Measurements from ENCODE around the gene CFAP46. TPM values are rescaled to one million over a fixed set of nuclear protein-coding genes. Genes with fewer than 3 reads are reported as not detected.

Gene CFAP46
- total RNA-seq, 1 donor from 2014 or later = 1.6 TPM

- no peaks in the 10 kb centered on the region for H3K4me1 ChIP-seq
Measured at GRCh38 chr10:132906836-132907235, 35.5 kb downstream of the CFAP46 start.

DNA sequence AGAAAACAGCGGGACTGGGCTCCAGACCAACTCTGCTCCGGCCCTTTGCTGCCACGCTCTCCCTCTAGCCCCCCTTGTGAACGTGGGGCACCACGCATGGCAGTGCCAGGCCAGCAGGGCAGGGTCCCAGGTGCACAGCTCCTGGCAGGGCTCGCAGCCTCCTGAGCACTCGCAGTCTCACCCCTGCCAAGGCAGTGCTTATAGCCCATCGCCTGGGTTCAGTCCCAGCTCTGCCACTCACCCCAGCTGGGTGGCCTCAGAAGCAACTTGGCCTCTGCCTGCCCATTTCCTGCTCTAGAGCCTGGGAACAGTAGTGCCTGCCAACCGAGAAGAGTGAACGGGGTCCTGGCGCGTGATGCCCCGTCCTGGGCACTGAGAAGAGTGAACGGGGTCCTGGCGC, 36.3 kb downstream of the CFAP46 start:
- H3K27ac ChIP-seq = no peak overlapping the region
- peaks cover 6% of the 10 kb centered on the region for H3K27me3 Mint-ChIP-seq (ENCODE audit: insufficient read depth, low read depth)
- no peak overlapping the region for H3K4me2 ChIP-seq
- no peaks in the 10 kb centered on the region for H3F3A ChIP-seq (ENCODE audit: low read depth)
- H3K9me3 Mint-ChIP-seq = peaks cover 15% of the 10 kb centered on the region
- H3K4me1 ChIP-seq = no peaks in the 10 kb centered on the region
- no peaks in the 10 kb centered on the region for H3K79me2 ChIP-seq (ENCODE audit: low read depth)
- H3K9me3 ChIP-seq (ENCODE audit: low read depth) = no peaks in the 10 kb centered on the region
- H3K27ac Mint-ChIP-seq = no peak overlapping the region
- TF ChIP-seq, protein P1, sequence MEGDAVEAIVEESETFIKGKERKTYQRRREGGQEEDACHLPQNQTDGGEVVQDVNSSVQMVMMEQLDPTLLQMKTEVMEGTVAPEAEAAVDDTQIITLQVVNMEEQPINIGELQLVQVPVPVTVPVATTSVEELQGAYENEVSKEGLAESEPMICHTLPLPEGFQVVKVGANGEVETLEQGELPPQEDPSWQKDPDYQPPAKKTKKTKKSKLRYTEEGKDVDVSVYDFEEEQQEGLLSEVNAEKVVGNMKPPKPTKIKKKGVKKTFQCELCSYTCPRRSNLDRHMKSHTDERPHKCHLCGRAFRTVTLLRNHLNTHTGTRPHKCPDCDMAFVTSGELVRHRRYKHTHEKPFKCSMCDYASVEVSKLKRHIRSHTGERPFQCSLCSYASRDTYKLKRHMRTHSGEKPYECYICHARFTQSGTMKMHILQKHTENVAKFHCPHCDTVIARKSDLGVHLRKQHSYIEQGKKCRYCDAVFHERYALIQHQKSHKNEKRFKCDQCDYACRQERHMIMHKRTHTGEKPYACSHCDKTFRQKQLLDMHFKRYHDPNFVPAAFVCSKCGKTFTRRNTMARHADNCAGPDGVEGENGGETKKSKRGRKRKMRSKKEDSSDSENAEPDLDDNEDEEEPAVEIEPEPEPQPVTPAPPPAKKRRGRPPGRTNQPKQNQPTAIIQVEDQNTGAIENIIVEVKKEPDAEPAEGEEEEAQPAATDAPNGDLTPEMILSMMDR (IDR thresholded peaks at IDR 0.05) = no peak
- TF ChIP-seq EZH2phosphoT487 (IDR thresholded peaks at IDR 0.05) (no peak), EZH2 (IDR thresholded peaks at IDR 0.05) (no peak)
- no peaks in the 10 kb centered on the region for H4K20me1 ChIP-seq (ENCODE audit: low read depth)
- H3K4me3 Mint-ChIP-seq = no peak overlapping the region
- DNase-seq (ENCODE audit: low spot score) = no peak
- H2AFZ ChIP-seq (replicated peaks) = no peak overlapping the region
- no peaks in the 10 kb centered on the region for H3K36me3 ChIP-seq
- no peak overlapping the region for H3K4me3 ChIP-seq
- no peaks in the 10 kb centered on the region for H3K36me3 Mint-ChIP-seq
- no peaks in the 10 kb centered on the region for H3K27me3 ChIP-seq
- H3K4me1 Mint-ChIP-seq = peaks cover 5% of the 10 kb centered on the region
- H3K9ac ChIP-seq = no peak overlapping the region

More at GRCh38 chr10:132906836-132907235, 35.5 kb downstream of the CFAP46 start:
- Histone ChIP-seq H3K27ac (no peak overlapping the region), H4K20me1 (ENCODE audit: low read depth) (no peaks in the 10 kb centered on the region), H3K36me3 (no peaks in the 10 kb centered on the region), H2AFZ (replicated peaks) (no peak overlapping the region), H3K9me3 (ENCODE audit: low read depth) (no peaks in the 10 kb centered on the region), H3K27me3 (no peaks in the 10 kb centered on the region), H3F3A (ENCODE audit: low read depth) (no peaks in the 10 kb centered on the region), H3K4me3 (no peak overlapping the region), H3K79me2 (ENCODE audit: low read depth) (no peaks in the 10 kb centered on the region), H3K4me2 (no peak overlapping the region), H3K9ac (no peak overlapping the region)
- peaks cover 9% of the 10 kb centered on the region for H3K4me1 Mint-ChIP-seq
- H3K27me3 Mint-ChIP-seq (ENCODE audit: insufficient read depth, low read depth) = peaks cover 6% of the 10 kb centered on the region
- no peak overlapping the region for H3K4me3 Mint-ChIP-seq
- peaks cover 12% of the 10 kb centered on the region for H3K9me3 Mint-ChIP-seq
- no peak overlapping the region for H3K27ac Mint-ChIP-seq
- no peak for DNase-seq (ENCODE audit: low spot score)
- H3K36me3 Mint-ChIP-seq = no peaks in the 10 kb centered on the region
- TF ChIP-seq, protein P1 (IDR thresholded peaks at IDR 0.05) = no peak
- TF ChIP-seq EZH2phosphoT487 (IDR thresholded peaks at IDR 0.05) (no peak), EZH2 (IDR thresholded peaks at IDR 0.05) (no peak)

- Mint-ChIP-seq H3K36me3 (no peaks in the 10 kb centered on the region), H3K4me3 (no peak overlapping the region), H3K27me3 (ENCODE audit: insufficient read depth, low read depth) (peaks cover 4% of the 10 kb centered on the region), H3K27ac (no peak overlapping the region), H3K9me3 (peaks cover 19% of the 10 kb centered on the region), H3K4me1 (peaks cover 3% of the 10 kb centered on the region)
- no peaks in the 10 kb centered on the region for H3K9me3 ChIP-seq (ENCODE audit: low read depth)
- H3K27ac ChIP-seq = no peak overlapping the region
- H3F3A ChIP-seq (ENCODE audit: low read depth) = no peaks in the 10 kb centered on the region
- no peak overlapping the region for H3K9ac ChIP-seq
- no peaks in the 10 kb centered on the region for H3K79me2 ChIP-seq (ENCODE audit: low read depth)
- TF ChIP-seq, protein P1 (IDR thresholded peaks at IDR 0.05) = no peak
- TF ChIP-seq EZH2 (IDR thresholded peaks at IDR 0.05) = no peak
- no peak for TF ChIP-seq EZH2phosphoT487 (IDR thresholded peaks at IDR 0.05)
- H2AFZ ChIP-seq (replicated peaks) = no peak overlapping the region
- no peaks in the 10 kb centered on the region for H4K20me1 ChIP-seq (ENCODE audit: low read depth)
- H3K27me3 ChIP-seq = no peaks in the 10 kb centered on the region
- no peaks in the 10 kb centered on the region for H3K4me1 ChIP-seq
- H3K4me3 ChIP-seq = no peak overlapping the region
- H3K36me3 ChIP-seq = no peaks in the 10 kb centered on the region
- no peak overlapping the region for H3K4me2 ChIP-seq
- DNase-seq (ENCODE audit: low spot score) = no peak
Measured at GRCh38 chr10:132905661-132906060, 36.7 kb downstream of the CFAP46 start.
